Testis (tissue), 2 donors: ENCODE results near the gene MINDY4B.

Experiments
- POLR2A ChIP-seq: fragments of 450-650 bp; IDR thresholded peaks from one replicate; pipeline ENCODE4 v1.6.1; 2017; ENCODE audit warnings: antibody characterized with exemption, mild to moderate bottlenecking, moderate library complexity
- TF ChIP-seq, protein P1 (sequence below), 3 experiments: fragments of 450-650 bp in 2 of 3; fragments of 200-600 bp in 1 of 3; sonication (generic) in 1 of 3; IDR thresholded peaks; one replicate each; pipeline ENCODE4 v1.5.1; 2016 to 2019; ENCODE audit warnings: antibody characterized with exemption in 3 of 3, mild to moderate bottlenecking in 2 of 3, moderate library complexity in 1 of 3

DNA sequence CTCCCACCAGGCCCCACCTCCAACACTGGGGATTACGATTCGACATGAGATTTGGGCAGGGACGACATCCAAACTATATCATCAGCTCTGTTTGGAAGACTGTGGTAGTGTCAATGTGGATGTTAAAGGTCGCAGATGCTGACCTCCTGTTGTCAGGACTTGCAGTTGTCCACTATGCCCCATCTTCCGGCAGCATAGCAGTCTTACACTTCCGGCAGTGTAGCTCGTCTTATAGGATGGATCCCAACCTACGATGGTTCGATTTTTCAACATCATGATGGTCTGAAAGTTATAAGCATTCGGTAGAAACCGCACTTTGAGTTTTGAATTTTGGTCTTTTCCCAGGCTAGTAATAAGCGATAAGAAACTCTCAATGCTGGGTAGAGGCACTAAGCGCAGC lies 46.7 kb upstream of the MINDY4B start:
- no peak for TF ChIP-seq POLR2A
- TF ChIP-seq, protein P1, sequence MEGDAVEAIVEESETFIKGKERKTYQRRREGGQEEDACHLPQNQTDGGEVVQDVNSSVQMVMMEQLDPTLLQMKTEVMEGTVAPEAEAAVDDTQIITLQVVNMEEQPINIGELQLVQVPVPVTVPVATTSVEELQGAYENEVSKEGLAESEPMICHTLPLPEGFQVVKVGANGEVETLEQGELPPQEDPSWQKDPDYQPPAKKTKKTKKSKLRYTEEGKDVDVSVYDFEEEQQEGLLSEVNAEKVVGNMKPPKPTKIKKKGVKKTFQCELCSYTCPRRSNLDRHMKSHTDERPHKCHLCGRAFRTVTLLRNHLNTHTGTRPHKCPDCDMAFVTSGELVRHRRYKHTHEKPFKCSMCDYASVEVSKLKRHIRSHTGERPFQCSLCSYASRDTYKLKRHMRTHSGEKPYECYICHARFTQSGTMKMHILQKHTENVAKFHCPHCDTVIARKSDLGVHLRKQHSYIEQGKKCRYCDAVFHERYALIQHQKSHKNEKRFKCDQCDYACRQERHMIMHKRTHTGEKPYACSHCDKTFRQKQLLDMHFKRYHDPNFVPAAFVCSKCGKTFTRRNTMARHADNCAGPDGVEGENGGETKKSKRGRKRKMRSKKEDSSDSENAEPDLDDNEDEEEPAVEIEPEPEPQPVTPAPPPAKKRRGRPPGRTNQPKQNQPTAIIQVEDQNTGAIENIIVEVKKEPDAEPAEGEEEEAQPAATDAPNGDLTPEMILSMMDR (IDR thresholded peaks at IDR 0.05), result no peak
